HepG2 (cell line): ENCODE results near the gene CABP4. TPM values are rescaled to one million over a fixed set of nuclear protein-coding genes. Genes with fewer than 3 reads are reported as not detected.

ENCODE experiments used
- ATAC-seq: fragments of 200-7000 bp; cut with Tn5 transposase; 3 replicates; pipeline ENCODE4 v1.9.1; 2020; ENCODE audit warnings: mild to moderate bottlenecking, moderate library complexity
- BruUV-seq: library from RNA; stranded (reverse); fragments of 400-500 nt; replicated peaks from 2 replicates; lab custom pipeline; 2021; lab: Mats Ljungman, UMichigan
- CTCF ChIA-PET: fragments of 300-600 bp; formaldehyde crosslinking; extraction: SDS; loops from one replicate; lab custom pipeline; 2021; ENCODE audit warnings: low total read pairs, inconsistent platforms, low intra/inter-chr PET ratio; lab: Yijun Ruan, JAX
- POLR2A ChIA-PET: fragments of 350-600 bp; sonication (Branson Sonifier 250); formaldehyde crosslinking; loops from one replicate; lab custom pipeline; 2020; ENCODE audit warnings: antibody characterized with exemption, inconsistent platforms; lab: Yijun Ruan, JAX
- DNase-seq: peaks from one replicate; pipeline ENCODE4 v3.0.0-alpha.2; 2015; ENCODE audit warnings: low spot score
- FAIRE-seq: peaks from 3 replicates; lab custom pipeline; 2011; peaks lifted over from hg19 to GRCh38; lab: Jason Lieb, UNC
- H2AFZ ChIP-seq: one replicate; pipeline ENCODE4 v1.6.1; 2011; ENCODE audit warnings: low read length, inconsistent platforms
- H3K27ac ChIP-seq: fragments of 300-600 bp; 3 replicates; pipeline ENCODE4 v1.8.0; 2011; ENCODE audit warnings: mixed run types, mild to moderate bottlenecking, mixed read lengths, low read length, inconsistent platforms; ENCODE audit not compliant: insufficient read depth; ENCODE audit errors: extremely low read length
- H3K27me3 ChIP-seq, 2 experiments: fragments of 200-600 bp in 1 of 2; 2 replicates in 1 of 2; 3 replicates in 1 of 2; pipeline versions ENCODE4 v1.6.0 to v1.8.0; 2011; ENCODE audit warnings: low read length in 2 of 2, mild to moderate bottlenecking in 2 of 2, moderate library complexity in 2 of 2, inconsistent platforms in 1 of 2; ENCODE audit not compliant: insufficient read depth in 2 of 2, control insufficient read depth in 1 of 2
- H3K36me3 ChIP-seq, 2 experiments: fragments of 200-600 bp in 1 of 2; replicated peaks in 1 of 2; 2 replicates in 1 of 2; 3 replicates in 1 of 2; pipeline versions ENCODE4 v1.5.1 to v1.8.0; 2011; ENCODE audit warnings: low read length in 2 of 2, inconsistent platforms in 1 of 2; ENCODE audit not compliant: insufficient read depth in 2 of 2, control insufficient read depth in 1 of 2
- H3K4me1 ChIP-seq: 2 replicates; pipeline ENCODE4 v1.5.1; 2012; ENCODE audit warnings: low read length, inconsistent platforms; ENCODE audit not compliant: insufficient read depth
- H3K4me2 ChIP-seq: 2 replicates; pipeline ENCODE4 v1.6.0; 2011; ENCODE audit warnings: low read depth, low read length, inconsistent platforms
- H3K4me3 ChIP-seq, 3 experiments: fragments of 200-600 bp in 1 of 3; sonication (generic), shearing (Covaris generic) in 1 of 3; replicated peaks in 1 of 3; 2 replicates each; pipeline ENCODE4 v1.5.1; 2011 to 2016; ENCODE audit warnings: low read length in 3 of 3, inconsistent platforms in 2 of 3, low read depth in 2 of 3, mild to moderate bottlenecking in 2 of 3, control low read depth in 1 of 3, mixed read lengths in 1 of 3; ENCODE audit not compliant: insufficient read depth in 1 of 3
- H3K79me2 ChIP-seq: one replicate; pipeline ENCODE4 v1.6.1; 2011; ENCODE audit warnings: low read length, inconsistent platforms; ENCODE audit not compliant: insufficient read depth
- H3K9ac ChIP-seq: 2 replicates; pipeline ENCODE4 v1.6.0; 2011; ENCODE audit warnings: mild to moderate bottlenecking, low read depth, low read length, inconsistent platforms; ENCODE audit not compliant: insufficient read depth
- H3K9me3 ChIP-seq: 2 replicates; pipeline ENCODE4 v1.5.1; 2012; ENCODE audit warnings: mild to moderate bottlenecking, low read length
- H4K20me1 ChIP-seq: 2 replicates; pipeline ENCODE4 v1.6.0; 2011; ENCODE audit warnings: inconsistent platforms, mild to moderate bottlenecking, low read length, moderate library complexity; ENCODE audit not compliant: insufficient read depth
- GABPB1 ChIP-seq: IDR thresholded peaks from 2 replicates; pipeline ENCODE4 v1.6.1; 2016; ENCODE audit warnings: mild to moderate bottlenecking, missing genetic modification reagents, moderate library complexity, missing compliant biosample characterization
- MYC ChIP-seq: sonication (generic); formaldehyde crosslinking; IDR thresholded peaks from 2 replicates; pipeline ENCODE4 v1.9.0; 2021; ENCODE audit warnings: missing genetic modification reagents, borderline replicate concordance
- NBN ChIP-seq: fragments of 450-650 bp; conservative IDR thresholded peaks from 2 replicates; pipeline ENCODE4 v1.6.1; 2017
- RXRA ChIP-seq: sonication (generic); formaldehyde crosslinking; IDR thresholded peaks from 2 replicates; pipeline ENCODE4 v1.5.1; 2020; ENCODE audit warnings: missing genetic modification reagents
- SP5 ChIP-seq: IDR thresholded peaks from 2 replicates; pipeline ENCODE4 v1.6.1; 2016; ENCODE audit warnings: low read depth, borderline replicate concordance
- SRY ChIP-seq: sonication (generic); formaldehyde crosslinking; IDR thresholded peaks from 2 replicates; pipeline ENCODE4 v1.8.0; 2022; ENCODE audit warnings: mild to moderate bottlenecking, missing genetic modification reagents
- STAG1 ChIP-seq: sonication (generic); formaldehyde crosslinking; IDR thresholded peaks from 2 replicates; pipeline ENCODE4 v1.4.0; 2020; ENCODE audit warnings: missing genetic modification reagents
- ZBTB7A ChIP-seq: sonication (generic); formaldehyde crosslinking; IDR thresholded peaks from 2 replicates; pipeline ENCODE4 v1.8.0; 2022; ENCODE audit warnings: mild to moderate bottlenecking, missing genetic modification reagents
- ZNF263 ChIP-seq: sonication (generic); formaldehyde crosslinking; IDR thresholded peaks from 2 replicates; pipeline ENCODE4 v1.4.0; 2020; ENCODE audit warnings: missing genetic modification reagents
- ZNF749 ChIP-seq: sonication (generic); formaldehyde crosslinking; IDR thresholded peaks from 2 replicates; pipeline ENCODE4 v1.8.0; 2022; ENCODE audit warnings: mild to moderate bottlenecking, missing genetic modification reagents, moderate library complexity, borderline replicate concordance
- ZNF768 ChIP-seq: sonication (generic); formaldehyde crosslinking; IDR thresholded peaks from 2 replicates; pipeline ENCODE4 v1.4.0; 2020; ENCODE audit warnings: missing genetic modification reagents
- ZNF850 ChIP-seq: sonication (generic); formaldehyde crosslinking; conservative IDR thresholded peaks from 2 replicates; pipeline ENCODE4 v1.9.0; 2021; ENCODE audit warnings: mild to moderate bottlenecking, missing genetic modification reagents
- WGBS: methylation state at CpG from one replicate; pipeline ENCODE4 v1.1.6; 2017; ENCODE audit warnings: low lambda C conversion rate; 5-methylcytosine and 5-hydroxymethylcytosine counted together
- in situ Hi-C: cut with HindIII; loops from 2 replicates; pipeline ENCODE4 v1.10.0; 2017; ENCODE audit warnings: low pct_unique_long_range_greater_than_20kb; ENCODE audit not compliant: extremely low pct_ligation_motif_present
- intact Hi-C: fragments of 100-400 bp; cut with micrococcal nuclease; formaldehyde crosslinking; loops from one replicate; pipeline ENCODE4 v1.10.0; 2022; ENCODE audit not compliant: unreplicated experiment
- polyA plus RNA-seq, 8 experiments: library from polyadenylated mRNA; depleted of rRNA in 3 of 8; stranded (reverse) in 7 of 8; unstranded in 1 of 8; fragments of >200 nt; fragmentation: Illumina TruSeq in 4 of 8; extraction: Trizol in 4 of 8; gene quantifications; 2 replicates each; pipeline versions ENCODE4 v1.2.1 to v1.2.3, GENCODE V29; 2011 to 2016; ENCODE audit warnings: low read depth in 4 of 8, missing spikeins in 1 of 8, mixed read lengths in 1 of 8; ENCODE audit not compliant: insufficient read depth in 1 of 8
- total RNA-seq, 5 experiments: library from RNA; depleted of rRNA; stranded (reverse); fragments of >200 nt; fragmentation: Illumina TruSeq; extraction: Trizol; gene quantifications; 2 replicates each; pipeline ENCODE4 v1.2.3, GENCODE V29; 2016; ENCODE audit warnings: low read depth in 1 of 5
- TF ChIP-seq, protein P1 (sequence below): sonication (generic); formaldehyde crosslinking; IDR thresholded peaks from 2 replicates; pipeline ENCODE4 v1.5.1; 2020; ENCODE audit warnings: mild to moderate bottlenecking, moderate library complexity, missing genetic modification reagents
- TF ChIP-seq, protein P2 (sequence below): sonication (generic); formaldehyde crosslinking; IDR thresholded peaks from 2 replicates; pipeline ENCODE4 v1.5.0; 2020; ENCODE audit warnings: mild to moderate bottlenecking, missing genetic modification reagents, moderate library complexity

Gene CABP4
- total and polyA plus RNA-seq, 2 of the 13 experiments (the other 11 are each of a cell fraction or from before 2014, with no cell fraction given) = not detected

DNA sequence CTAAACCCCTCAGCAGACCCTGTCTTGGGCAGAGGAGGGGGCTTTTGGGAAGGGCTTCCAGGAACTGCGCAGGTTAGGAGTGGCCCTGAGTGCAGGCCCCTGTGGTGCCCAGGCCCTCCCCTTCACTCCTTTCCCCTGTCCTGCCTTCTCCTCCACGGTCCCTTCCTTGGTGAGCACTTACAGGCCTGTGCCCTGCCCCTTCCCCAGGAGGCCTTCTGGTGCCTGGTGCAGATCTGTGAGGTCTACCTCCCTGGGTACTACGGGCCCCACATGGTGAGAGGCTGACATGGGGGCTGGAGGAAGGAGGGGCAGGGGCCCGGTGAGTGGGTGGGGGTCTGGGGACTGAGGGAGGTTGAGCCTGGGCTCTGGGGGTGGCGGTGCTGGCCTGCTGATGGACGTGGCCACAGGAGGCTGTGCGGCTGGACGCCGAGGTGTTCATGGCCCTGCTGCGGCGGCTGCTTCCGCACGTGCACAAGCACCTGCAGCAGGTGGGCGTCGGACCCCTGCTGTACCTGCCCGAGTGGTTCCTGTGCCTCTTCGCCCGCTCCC lies 48.7 kb upstream of the CABP4 start:
- Histone ChIP-seq H3K79me2 (no peaks in the 10 kb centered on the region), H3K4me1 (peaks cover 68% of the 10 kb centered on the region), H3K9ac (no peak overlapping the region), H3K27ac (no peak overlapping the region), H3K27me3 (peaks cover 2 to 14% of the 10 kb centered on the region in 2 experiments; a peak in 3 of 5 replicates), H2AFZ (no peak overlapping the region)
- CTCF ChIA-PET = no interaction called here
- WGBS = 52% methylated on average over 7 of the region's 18 CpGs
- in situ Hi-C loops = no loop called here
- no peak for DNase-seq
- no peak for TF ChIP-seq ZNF768 (CRISPR knock-in tag)
- TF ChIP-seq ZNF263 (CRISPR knock-in tag) = no peak
- 0 out of 2 replicates have a peak, but pooled peaks have one; percentile 16 for TF ChIP-seq RXRA (CRISPR knock-in tag)
- TF ChIP-seq NBN = no peak
- TF ChIP-seq MYC (CRISPR knock-in tag) = peak; percentile 21; the same call in 1 of the 2 replicates
- TF ChIP-seq, all 625 proteins: peak for 2
- no peaks in the 10 kb centered on the region for H3K9me3 ChIP-seq
- intact Hi-C loops = no loop called here
- FAIRE-seq = no peak
- H3K4me3 ChIP-seq = no peak overlapping the region
- H3K36me3 ChIP-seq = no peaks in the 10 kb centered on the region
- POLR2A ChIA-PET = interaction anchor here (1.5 to 2.2 kb wide), 2 partner anchors 14 to 62 kb away, joined by 6 to 8 read pairs; no protein-coding TSS in a partner anchor
- no peak overlapping the region for H3K4me2 ChIP-seq
- no peak for ATAC-seq
- BruUV-seq = no TSS peak
- H4K20me1 ChIP-seq = no peaks in the 10 kb centered on the region

DNA sequence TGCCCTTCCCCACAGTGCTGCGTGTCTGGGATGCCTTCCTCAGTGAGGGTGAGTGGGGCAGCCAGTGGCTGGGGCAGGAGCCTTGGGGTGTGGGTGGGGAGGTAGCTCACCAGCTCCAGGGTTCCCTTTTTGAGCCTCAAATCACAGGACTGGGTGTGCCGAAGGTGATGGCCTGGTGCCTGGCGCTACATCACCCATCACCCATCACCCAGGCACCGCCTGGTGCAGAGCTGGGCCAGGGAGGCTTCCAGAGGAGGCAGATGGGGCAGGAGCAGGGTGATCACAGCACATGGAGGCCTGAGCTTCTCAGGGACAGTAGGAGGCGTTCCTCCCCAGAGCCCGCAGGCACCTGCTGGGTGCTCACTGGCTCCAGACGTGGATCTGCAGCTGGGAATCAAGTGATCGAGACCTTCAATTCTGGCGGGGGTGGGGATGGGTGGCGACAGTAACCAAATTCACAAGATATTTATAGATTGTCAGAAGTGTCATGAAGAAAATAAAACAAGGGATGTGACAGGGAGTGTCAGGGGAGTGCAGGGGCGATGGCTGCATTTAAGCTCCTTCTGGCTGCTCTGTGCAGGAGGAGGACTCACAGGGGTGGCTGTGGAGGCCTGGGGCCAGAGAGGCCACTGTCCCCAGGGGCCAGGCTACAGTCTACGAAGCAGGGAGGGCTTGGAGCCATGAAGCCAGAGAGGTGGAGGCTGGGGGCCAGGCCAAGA lies 48.0 kb upstream of the CABP4 start:
- no peaks in the 10 kb centered on the region for H3K9me3 ChIP-seq
- no peaks in the 10 kb centered on the region for H3K79me2 ChIP-seq
- H3K27ac ChIP-seq = no peak overlapping the region
- no peak for FAIRE-seq
- intact Hi-C loops = no loop called here
- BruUV-seq = no TSS peak
- no peaks in the 10 kb centered on the region for H4K20me1 ChIP-seq
- no peak overlapping the region for H3K9ac ChIP-seq
- in situ Hi-C loops = no loop called here
- peak; percentile 51 for ATAC-seq
- H2AFZ ChIP-seq = no peak overlapping the region
- H3K27me3 ChIP-seq = peaks cover 2 to 20% of the 10 kb centered on the region in 2 experiments; a peak in 3 of 5 replicates
- CTCF ChIA-PET = no interaction called here
- WGBS = 8% methylated on average over 9 of the region's 12 CpGs
- no peak overlapping the region for H3K4me2 ChIP-seq
- H3K36me3 ChIP-seq = no peaks in the 10 kb centered on the region
- POLR2A ChIA-PET = interaction anchor here (0.6 to 2.2 kb wide), 3 partner anchors 13 to 61 kb away, joined by 3 to 8 read pairs (median 6); no protein-coding TSS in a partner anchor
- no peak for DNase-seq
- peaks cover 72% of the 10 kb centered on the region for H3K4me1 ChIP-seq
- no peak overlapping the region for H3K4me3 ChIP-seq
- TF ChIP-seq RXRA (CRISPR knock-in tag) (no peak), ZNF263 (CRISPR knock-in tag) (peak; percentile 86), SP5 (CRISPR knock-in tag) (no peak), ZNF749 (CRISPR knock-in tag) (no peak), ZNF850 (CRISPR knock-in tag) (no peak), STAG1 (CRISPR knock-in tag) (peak; percentile 45), GABPB1 (CRISPR knock-in tag) (peak; percentile 17; the same call in 1 of the 2 replicates), ZBTB7A (CRISPR knock-in tag) (no peak), SRY (CRISPR knock-in tag) (0 out of 2 replicates have a peak, but pooled peaks have one; percentile 31)
- TF ChIP-seq, protein P1, sequence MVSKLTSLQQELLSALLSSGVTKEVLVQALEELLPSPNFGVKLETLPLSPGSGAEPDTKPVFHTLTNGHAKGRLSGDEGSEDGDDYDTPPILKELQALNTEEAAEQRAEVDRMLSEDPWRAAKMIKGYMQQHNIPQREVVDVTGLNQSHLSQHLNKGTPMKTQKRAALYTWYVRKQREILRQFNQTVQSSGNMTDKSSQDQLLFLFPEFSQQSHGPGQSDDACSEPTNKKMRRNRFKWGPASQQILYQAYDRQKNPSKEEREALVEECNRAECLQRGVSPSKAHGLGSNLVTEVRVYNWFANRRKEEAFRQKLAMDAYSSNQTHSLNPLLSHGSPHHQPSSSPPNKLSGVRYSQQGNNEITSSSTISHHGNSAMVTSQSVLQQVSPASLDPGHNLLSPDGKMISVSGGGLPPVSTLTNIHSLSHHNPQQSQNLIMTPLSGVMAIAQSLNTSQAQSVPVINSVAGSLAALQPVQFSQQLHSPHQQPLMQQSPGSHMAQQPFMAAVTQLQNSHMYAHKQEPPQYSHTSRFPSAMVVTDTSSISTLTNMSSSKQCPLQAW (CRISPR knock-in tag) = 0 out of 2 replicates have a peak, but pooled peaks have one; percentile 23
- TF ChIP-seq, protein P2, sequence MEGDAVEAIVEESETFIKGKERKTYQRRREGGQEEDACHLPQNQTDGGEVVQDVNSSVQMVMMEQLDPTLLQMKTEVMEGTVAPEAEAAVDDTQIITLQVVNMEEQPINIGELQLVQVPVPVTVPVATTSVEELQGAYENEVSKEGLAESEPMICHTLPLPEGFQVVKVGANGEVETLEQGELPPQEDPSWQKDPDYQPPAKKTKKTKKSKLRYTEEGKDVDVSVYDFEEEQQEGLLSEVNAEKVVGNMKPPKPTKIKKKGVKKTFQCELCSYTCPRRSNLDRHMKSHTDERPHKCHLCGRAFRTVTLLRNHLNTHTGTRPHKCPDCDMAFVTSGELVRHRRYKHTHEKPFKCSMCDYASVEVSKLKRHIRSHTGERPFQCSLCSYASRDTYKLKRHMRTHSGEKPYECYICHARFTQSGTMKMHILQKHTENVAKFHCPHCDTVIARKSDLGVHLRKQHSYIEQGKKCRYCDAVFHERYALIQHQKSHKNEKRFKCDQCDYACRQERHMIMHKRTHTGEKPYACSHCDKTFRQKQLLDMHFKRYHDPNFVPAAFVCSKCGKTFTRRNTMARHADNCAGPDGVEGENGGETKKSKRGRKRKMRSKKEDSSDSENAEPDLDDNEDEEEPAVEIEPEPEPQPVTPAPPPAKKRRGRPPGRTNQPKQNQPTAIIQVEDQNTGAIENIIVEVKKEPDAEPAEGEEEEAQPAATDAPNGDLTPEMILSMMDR (CRISPR knock-in tag) = peak; percentile 66
